Natural killer cell (primary cell): ENCODE measurements around the gene MAN1C1. TPM values are rescaled to one million over a fixed set of nuclear protein-coding genes. Genes with fewer than 3 reads are reported as not detected.

ENCODE experiments used
- ATAC-seq, 3 donors: fragments of 150-1000 bp in 2 of 3; fragments of 200-7000 bp in 1 of 3; cut with Tn5 transposase; 1 replicate in 1 of 3; 2 replicates in 2 of 3; pipeline ENCODE4 v1.10.0; 2021; ENCODE audit warnings: mild to moderate bottlenecking in 2 of 3, moderate library complexity in 2 of 3
- DNase-seq, 2 donors: peaks; one replicate each; pipeline versions ENCODE4 v3.0.0 to v3.0.0-alpha.2; 2013 to 2021; ENCODE audit warnings: mixed read lengths in 1 of 2
- H3K27ac ChIP-seq: one replicate; pipeline ENCODE4 v1.5.1; 2013; ENCODE audit warnings: mild to moderate bottlenecking, low read length
- H3K27me3 ChIP-seq: one replicate; pipeline ENCODE4 v1.6.1; 2013; ENCODE audit warnings: low read length; ENCODE audit not compliant: control insufficient read depth, insufficient read depth
- H3K36me3 ChIP-seq: one replicate; pipeline ENCODE4 v1.6.1; 2013; ENCODE audit warnings: low read length; ENCODE audit not compliant: control insufficient read depth, insufficient read depth
- H3K4me1 ChIP-seq: one replicate; pipeline ENCODE4 v1.6.1; 2013; ENCODE audit warnings: low read length; ENCODE audit not compliant: control insufficient read depth, insufficient read depth
- H3K4me3 ChIP-seq: one replicate; pipeline ENCODE4 v1.5.1; 2013; ENCODE audit warnings: low read length
- H3K9me3 ChIP-seq: one replicate; pipeline ENCODE4 v1.6.1; 2013; ENCODE audit warnings: low read length; ENCODE audit not compliant: control insufficient read depth, insufficient read depth
- H3K27ac Mint-ChIP-seq, 2 donors: one replicate each; pipeline ENCODE4 v1.8.0; 2022; ENCODE audit warnings: mild to moderate bottlenecking in 2 of 2, mixed read lengths in 2 of 2, moderate library complexity in 1 of 2
- H3K27me3 Mint-ChIP-seq, 2 donors: one replicate each; pipeline ENCODE4 v1.8.0; 2022; ENCODE audit warnings: low read depth in 2 of 2, mixed read lengths in 2 of 2
- H3K36me3 Mint-ChIP-seq: one replicate; pipeline ENCODE4 v1.8.0; 2022; ENCODE audit warnings: mixed read lengths
- H3K4me1 Mint-ChIP-seq, 2 donors: one replicate each; pipeline ENCODE4 v1.8.0; 2022; ENCODE audit warnings: mixed read lengths in 2 of 2
- H3K4me3 Mint-ChIP-seq: one replicate; pipeline ENCODE4 v1.8.0; 2022; ENCODE audit warnings: mild to moderate bottlenecking, moderate library complexity, mixed read lengths
- H3K9me3 Mint-ChIP-seq, 2 donors: one replicate each; pipeline ENCODE4 v1.8.0; 2022; ENCODE audit warnings: mixed read lengths in 2 of 2
- CTCF ChIP-seq: fragments of 200-600 bp; IDR thresholded peaks from one replicate; pipeline ENCODE4 v1.8.0; 2022; ENCODE audit warnings: antibody characterized with exemption
- WGBS: methylation state at CpG from one replicate; pipeline ENCODE4 v1.1.7; 2013; ENCODE audit warnings: missing lambda C conversion rate; ENCODE audit not compliant: insufficient coverage; 5-methylcytosine and 5-hydroxymethylcytosine counted together
- intact Hi-C: fragments of 100-400 bp; cut with micrococcal nuclease; formaldehyde crosslinking; loops from one replicate; pipeline ENCODE4 v1.14.2; 2022
- total RNA-seq, 4 donors: library from RNA; stranded (reverse); fragments of 120-200 nt in 1 of 4; gene quantifications; one replicate each; pipeline versions ENCODE4 v1.2.3 to v1.2.4, GENCODE V29; 2013 to 2022

MAN1C1 gene
- total RNA-seq, 3 donors from 2014 or later (not counting 1 experiment from before 2014, with no cell fraction given), result 3.6 to 7.5 (median 7.1) TPM

- H3K27me3 Mint-ChIP-seq, result no peaks in the 10 kb centered on the region
Observed at GRCh38 chr1:25818569-25818968, 202.0 kb downstream of the MAN1C1 start.

DNA sequence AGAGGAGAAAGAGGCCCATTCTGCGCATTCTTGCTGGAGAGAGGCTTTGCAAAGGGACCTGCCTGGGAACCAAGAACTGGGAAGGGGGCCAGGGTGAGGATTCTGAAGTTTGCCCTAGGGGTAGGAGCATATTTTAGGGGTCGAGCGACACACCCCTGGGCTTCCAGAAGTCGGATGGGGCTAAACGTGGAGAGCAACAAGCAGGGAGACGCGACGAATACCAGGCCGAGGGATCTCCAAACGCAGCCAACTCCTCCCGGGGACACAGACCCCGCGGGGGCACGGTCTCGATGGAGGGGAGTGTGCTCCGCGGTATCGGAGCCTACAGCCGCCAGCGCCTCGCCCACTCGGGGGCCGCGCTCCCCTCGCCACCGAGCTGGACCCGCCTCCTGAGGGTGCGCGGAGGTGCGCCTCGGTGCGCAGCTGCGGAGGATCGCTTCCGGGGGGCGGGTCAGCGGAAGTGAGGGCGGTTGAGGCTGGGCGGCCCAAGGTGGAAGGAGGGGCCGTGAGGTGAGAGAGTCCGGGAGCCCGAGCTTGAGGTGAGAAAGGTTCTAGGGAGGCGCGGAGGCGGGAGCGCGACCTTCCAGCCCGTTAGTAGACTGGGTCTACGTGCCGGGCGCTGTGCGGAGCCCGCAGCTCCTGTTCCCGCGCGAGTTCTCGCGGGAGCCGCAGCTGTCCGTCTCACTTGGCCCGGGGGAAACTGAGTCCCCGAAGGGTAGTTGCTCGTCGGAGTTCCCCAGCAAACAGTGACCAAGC lies 203.1 kb downstream of the MAN1C1 start, which contains the start of gene MTFR1L:
Gene MTFR1L (plus strand): TSS at position 464 of the 756 bp plus-strand sequence. CDS start 3,151 bp downstream, outside the sequence.
- Mint-ChIP-seq H3K4me3 (peak within 1 kb of the TSS; percentile 97), H3K9me3 (no peaks in the 10 kb centered on the region), H3K27me3 (no peaks in the 10 kb centered on the region), H3K4me1 (peaks cover 30 to 42% of the 10 kb centered on the region in 2 donors), H3K36me3 (no peaks in the 10 kb centered on the region), H3K27ac (peak within 1 kb of the TSS; percentile 94 to 95)
- H3K4me1 ChIP-seq, result peaks cover 26% of the 10 kb centered on the region
- H3K27ac ChIP-seq, result peak within 1 kb of the TSS; percentile 96
- peak within 1 kb of the TSS; percentile 98 for H3K4me3 ChIP-seq
- no peak for TF ChIP-seq CTCF
- intact Hi-C loops, result loop anchor here (1.0 to 5.0 kb wide), 2 partner anchors 179 to 572 kb away; partner anchors contain the start of genes PAFAH2 and RSRP1
- no peaks in the 10 kb centered on the region for H3K27me3 ChIP-seq
- DNase-seq (peak; percentile 91 to 96), ATAC-seq (peak; percentile 79 to 92 (median 84))
- H3K36me3 ChIP-seq, result no peaks in the 10 kb centered on the region
- no peaks in the 10 kb centered on the region for H3K9me3 ChIP-seq
- 1% methylated on average over 64 of the region's 64 CpGs for WGBS

More at GRCh38 chr1:25818569-25818968, 202.0 kb downstream of the MAN1C1 start:
- no peaks in the 10 kb centered on the region for H3K9me3 ChIP-seq
- 93% methylated on average over 6 of the region's 6 CpGs for WGBS
- Mint-ChIP-seq H3K9me3 (no peaks in the 10 kb centered on the region), H3K27ac (peak overlapping the region; percentile 94 to 95), H3K4me1 (peaks cover 30 to 42% of the 10 kb centered on the region in 2 donors), H3K36me3 (no peaks in the 10 kb centered on the region), H3K4me3 (peak overlapping the region; percentile 97)
- no peaks in the 10 kb centered on the region for H3K27me3 ChIP-seq
- H3K4me3 ChIP-seq, result no peak overlapping the region
- ATAC-seq (no peak), DNase-seq (no peak)
- no peak for TF ChIP-seq CTCF
- H3K27ac ChIP-seq, result no peak overlapping the region
- intact Hi-C loops, result no loop called here
- peaks cover 26% of the 10 kb centered on the region for H3K4me1 ChIP-seq
- no peaks in the 10 kb centered on the region for H3K36me3 ChIP-seq

DNA sequence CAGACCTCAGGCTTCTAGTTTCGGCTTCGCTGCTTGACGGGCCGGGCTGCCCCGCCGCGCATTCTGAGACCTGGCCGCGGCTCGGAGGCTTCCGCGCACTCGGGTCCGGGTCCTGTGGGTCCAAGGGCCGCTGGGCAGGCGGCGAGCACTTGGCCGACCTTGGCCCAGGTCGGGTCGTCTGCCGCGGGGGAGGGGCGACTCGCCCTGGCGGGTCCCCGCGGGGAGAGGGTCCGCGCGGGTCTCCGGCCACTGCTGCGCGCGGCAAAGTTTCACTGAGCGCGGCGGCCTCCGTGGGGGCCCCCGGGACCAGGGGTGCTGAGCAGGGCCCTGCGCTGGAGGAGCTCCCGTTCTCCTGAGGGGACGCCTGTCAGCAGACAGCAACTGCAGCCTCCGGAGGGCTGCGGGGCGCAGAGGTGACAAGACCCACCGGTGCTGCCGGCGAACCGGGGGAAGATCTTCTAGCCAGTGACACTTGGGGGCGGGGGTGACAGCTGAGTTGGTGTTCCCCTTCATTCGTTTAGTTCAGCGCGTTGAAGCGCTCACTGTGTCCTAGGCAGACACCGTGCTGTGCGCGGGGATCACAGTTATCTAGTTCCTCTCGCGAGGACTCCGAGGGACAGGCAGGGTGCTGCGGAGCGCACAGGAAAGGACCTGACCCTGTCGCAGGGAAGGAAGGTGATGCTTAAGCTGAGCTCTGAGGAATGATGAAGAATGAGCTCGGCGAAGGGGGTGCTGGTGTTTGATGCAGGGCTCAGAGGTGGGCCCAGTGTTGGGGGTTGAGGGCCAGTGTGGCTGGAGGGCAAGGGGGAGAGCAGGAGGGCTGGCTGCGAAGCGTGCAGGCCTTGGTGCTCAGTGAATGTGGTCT lies 203.9 kb downstream of the MAN1C1 start:
- Mint-ChIP-seq H3K4me3 (peak overlapping the region; percentile 97), H3K36me3 (no peaks in the 10 kb centered on the region), H3K4me1 (peaks cover 30 to 38% of the 10 kb centered on the region in 2 donors), H3K9me3 (no peaks in the 10 kb centered on the region), H3K27ac (peak overlapping the region; percentile 94 to 95), H3K27me3 (no peaks in the 10 kb centered on the region)
- intact Hi-C loops, result loop anchor here (1.0 to 5.0 kb wide), 2 partner anchors 178 to 573 kb away; partner anchors contain the start of genes PAFAH2 and RSRP1
- Histone ChIP-seq H3K9me3 (no peaks in the 10 kb centered on the region), H3K27me3 (no peaks in the 10 kb centered on the region), H3K4me3 (peak overlapping the region; percentile 98), H3K36me3 (no peaks in the 10 kb centered on the region), H3K27ac (peak overlapping the region; percentile 96), H3K4me1 (peaks cover 26% of the 10 kb centered on the region)
- DNase-seq, result peak; percentile 77 to 88
- under 1% methylated on average over 67 of the region's 67 CpGs for WGBS
- peak; percentile 71 to 81 (median 73) for ATAC-seq
- TF ChIP-seq CTCF, result no peak
